HEK293 (cell line): ENCODE results near the gene RPL36AL.

Source experiments
- CTCF ChIA-PET: fragments of 350-600 bp; formaldehyde crosslinking; extraction: SDS; loops from one replicate; lab custom pipeline; 2021; ENCODE audit warnings: antibody characterized with exemption; lab: Yijun Ruan, JAX
- POLR2A ChIA-PET: fragments of 300-600 bp; formaldehyde crosslinking; extraction: SDS; loops from one replicate; lab custom pipeline; 2020; ENCODE audit warnings: antibody characterized with exemption, inconsistent platforms; lab: Yijun Ruan, JAX
- H3K27ac ChIP-seq: fragments of 200-500 bp; sonication (Bioruptor generic); 2 replicates; pipeline ENCODE4 v1.5.1; 2014; ENCODE audit warnings: low read depth, low read length, control low read depth, inconsistent platforms; ENCODE audit errors: extremely low read depth
- H3K36me3 ChIP-seq, 2 experiments: fragments of 200-500 bp in 1 of 2; sonication (Bioruptor generic) in 1 of 2; 1 replicate in 1 of 2; 2 replicates in 1 of 2; pipeline ENCODE4 v1.5.1; 2014 to 2017; ENCODE audit warnings: inconsistent platforms in 2 of 2, low read length in 2 of 2; ENCODE audit not compliant: control insufficient read depth in 2 of 2, insufficient read depth in 1 of 2
- H3K4me1 ChIP-seq: fragments of 200-500 bp; sonication (Bioruptor generic); 2 replicates; pipeline ENCODE4 v1.5.1; 2014; ENCODE audit warnings: mild to moderate bottlenecking, low read length, inconsistent platforms; ENCODE audit not compliant: control insufficient read depth, insufficient read depth
- H3K4me3 ChIP-seq: 2 replicates; pipeline ENCODE4 v1.5.1; 2011; ENCODE audit warnings: low read depth, mild to moderate bottlenecking, control low read depth, low read length, moderate library complexity
- H3K9me3 ChIP-seq: fragments of 200-500 bp; sonication (Bioruptor generic); 2 replicates; pipeline ENCODE4 v1.5.1; 2014; ENCODE audit warnings: low read depth, low read length, inconsistent platforms; ENCODE audit not compliant: control insufficient read depth, insufficient read depth
- GLIS1 ChIP-seq: fragments of 450-650 bp; formaldehyde crosslinking; IDR thresholded peaks from 2 replicates; pipeline ENCODE4 v1.5.1; 2016; ENCODE audit warnings: missing biosample characterization, missing genetic modification characterization
- KLF16 ChIP-seq: fragments of 450-650 bp; formaldehyde crosslinking; IDR thresholded peaks from 2 replicates; pipeline ENCODE4 v1.5.1; 2017; ENCODE audit warnings: missing biosample characterization, missing genetic modification characterization
- SCRT2 ChIP-seq: fragments of 450-650 bp; formaldehyde crosslinking; IDR thresholded peaks from 2 replicates; pipeline ENCODE4 v1.5.1; 2016; ENCODE audit warnings: missing biosample characterization, missing genetic modification characterization
- ZFP41 ChIP-seq: fragments of 450-650 bp; formaldehyde crosslinking; IDR thresholded peaks from 2 replicates; pipeline ENCODE4 v1.5.1; 2016; ENCODE audit warnings: missing biosample characterization, missing genetic modification characterization, borderline replicate concordance
- ZNF175 ChIP-seq: fragments of 450-650 bp; formaldehyde crosslinking; IDR thresholded peaks from 2 replicates; pipeline ENCODE4 v1.5.1; 2016; ENCODE audit warnings: missing biosample characterization, missing genetic modification characterization
- ZNF19 ChIP-seq: fragments of 450-650 bp; formaldehyde crosslinking; IDR thresholded peaks from 2 replicates; pipeline ENCODE4; 2016; ENCODE audit warnings: missing biosample characterization, missing genetic modification characterization, low read depth
- ZNF202 ChIP-seq: fragments of 450-650 bp; formaldehyde crosslinking; IDR thresholded peaks from 2 replicates; pipeline ENCODE4 v1.5.1; 2016; ENCODE audit warnings: missing biosample characterization, missing genetic modification characterization, borderline replicate concordance
- ZNF23 ChIP-seq: fragments of 450-650 bp; formaldehyde crosslinking; IDR thresholded peaks from 2 replicates; pipeline ENCODE4 v1.5.1; 2016; ENCODE audit warnings: missing biosample characterization, missing genetic modification characterization, borderline replicate concordance
- ZNF366 ChIP-seq: fragments of 450-650 bp; formaldehyde crosslinking; conservative IDR thresholded peaks from 2 replicates; pipeline ENCODE4 v1.5.1; 2016; ENCODE audit warnings: missing biosample characterization, missing genetic modification characterization
- ZNF473 ChIP-seq: fragments of 450-650 bp; formaldehyde crosslinking; IDR thresholded peaks from 2 replicates; pipeline ENCODE4 v1.5.1; 2017; ENCODE audit warnings: missing biosample characterization, missing genetic modification characterization
- ZNF521 ChIP-seq: fragments of 450-650 bp; formaldehyde crosslinking; IDR thresholded peaks from 2 replicates; pipeline ENCODE4 v1.5.1; 2017; ENCODE audit warnings: missing biosample characterization, mild to moderate bottlenecking, missing genetic modification characterization
- ZNF544 ChIP-seq: fragments of 450-650 bp; formaldehyde crosslinking; IDR thresholded peaks from 2 replicates; pipeline ENCODE4 v1.5.0; 2017; ENCODE audit warnings: missing biosample characterization, missing genetic modification characterization
- ZNF621 ChIP-seq: fragments of 450-650 bp; formaldehyde crosslinking; IDR thresholded peaks from 2 replicates; pipeline ENCODE4 v1.5.1; 2017; ENCODE audit warnings: missing biosample characterization, missing genetic modification characterization
- ZNF670 ChIP-seq: fragments of 450-650 bp; formaldehyde crosslinking; IDR thresholded peaks from 2 replicates; pipeline ENCODE4 v1.5.1; 2016; ENCODE audit warnings: missing biosample characterization, missing genetic modification characterization, low read depth
- ZNF707 ChIP-seq: fragments of 450-650 bp; formaldehyde crosslinking; IDR thresholded peaks from 2 replicates; pipeline ENCODE4 v1.5.1; 2016; ENCODE audit warnings: missing biosample characterization, missing genetic modification characterization
- ZSCAN23 ChIP-seq: fragments of 450-650 bp; formaldehyde crosslinking; IDR thresholded peaks from 2 replicates; pipeline ENCODE4 v1.5.1; 2016; ENCODE audit warnings: missing biosample characterization, missing genetic modification characterization
- ZSCAN30 ChIP-seq: fragments of 450-650 bp; IDR thresholded peaks from 2 replicates; pipeline ENCODE4 v1.5.1; 2018; ENCODE audit warnings: missing biosample characterization, mild to moderate bottlenecking, missing genetic modification characterization, moderate library complexity
- TF ChIP-seq, protein P1 (sequence below): fragments of 450-650 bp; formaldehyde crosslinking; IDR thresholded peaks from 2 replicates; pipeline ENCODE4 v1.5.1; 2017; ENCODE audit warnings: missing biosample characterization, missing genetic modification characterization
- TF ChIP-seq, protein P2 (sequence below): fragments of 450-650 bp; formaldehyde crosslinking; IDR thresholded peaks from 2 replicates; pipeline ENCODE4 v1.5.1; 2017; ENCODE audit warnings: missing biosample characterization, missing genetic modification characterization
- TF ChIP-seq, protein P3 (sequence below): fragments of 450-650 bp; formaldehyde crosslinking; IDR thresholded peaks from 2 replicates; pipeline ENCODE4 v1.5.1; 2017; ENCODE audit warnings: missing biosample characterization, missing genetic modification characterization

RPL36AL gene

DNA sequence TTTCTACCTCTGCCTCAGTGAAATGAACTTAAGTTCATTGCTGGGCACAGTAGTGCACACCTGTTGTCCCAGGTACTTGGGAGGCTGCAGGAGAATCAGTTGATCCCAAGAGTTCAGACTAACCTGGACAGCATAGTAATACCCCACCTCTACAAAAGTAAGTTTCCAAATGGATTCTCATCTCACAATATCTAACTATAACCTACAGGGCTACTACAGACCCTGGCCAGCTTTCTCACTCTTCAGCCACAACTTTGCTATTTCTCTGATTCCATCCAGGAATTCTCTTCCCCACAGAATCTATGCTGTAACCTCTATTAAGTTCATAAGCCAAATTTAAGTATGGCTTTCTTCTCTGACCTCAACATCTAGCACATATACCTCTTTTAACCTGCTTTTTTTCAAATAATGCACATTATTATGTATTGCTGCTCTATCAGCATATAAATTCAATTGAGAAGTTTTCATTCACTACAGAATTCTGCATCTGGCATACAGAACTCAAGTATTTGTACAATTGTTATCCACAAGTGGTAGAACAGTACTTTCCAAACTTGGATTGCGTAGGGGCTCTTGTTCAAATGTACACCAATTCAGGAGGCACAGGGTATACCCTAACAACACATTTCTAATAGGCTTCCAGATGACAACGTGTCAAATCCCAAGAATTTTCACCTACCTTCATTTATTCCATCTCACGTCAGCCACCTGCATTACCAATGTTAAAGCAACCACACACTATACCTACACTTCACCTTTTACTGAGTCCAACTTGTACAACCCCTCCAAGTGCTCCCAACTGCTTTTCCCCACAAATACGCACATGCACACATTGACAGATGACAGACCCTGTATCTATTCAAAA lies 38.1 kb downstream of the RPL36AL start:
- no peak overlapping the region for H3K4me3 ChIP-seq
- peaks cover 29 to 36% of the 10 kb centered on the region in 2 experiments for H3K36me3 ChIP-seq
- ChIA-PET CTCF (no interaction called here), POLR2A (interaction anchor here (0.6 kb wide), 1 partner anchor 563 kb away, joined by 3 read pairs; no protein-coding TSS in a partner anchor)
- H3K9me3 ChIP-seq: no peaks in the 10 kb centered on the region
- TF ChIP-seq ZSCAN23 (tag by site-specific recombination) (no peak), SCRT2 (tag by site-specific recombination) (0 out of 2 replicates have a peak, but pooled peaks have one; percentile 33)
- peaks cover 11% of the 10 kb centered on the region for H3K4me1 ChIP-seq
- no peak overlapping the region for H3K27ac ChIP-seq

DNA sequence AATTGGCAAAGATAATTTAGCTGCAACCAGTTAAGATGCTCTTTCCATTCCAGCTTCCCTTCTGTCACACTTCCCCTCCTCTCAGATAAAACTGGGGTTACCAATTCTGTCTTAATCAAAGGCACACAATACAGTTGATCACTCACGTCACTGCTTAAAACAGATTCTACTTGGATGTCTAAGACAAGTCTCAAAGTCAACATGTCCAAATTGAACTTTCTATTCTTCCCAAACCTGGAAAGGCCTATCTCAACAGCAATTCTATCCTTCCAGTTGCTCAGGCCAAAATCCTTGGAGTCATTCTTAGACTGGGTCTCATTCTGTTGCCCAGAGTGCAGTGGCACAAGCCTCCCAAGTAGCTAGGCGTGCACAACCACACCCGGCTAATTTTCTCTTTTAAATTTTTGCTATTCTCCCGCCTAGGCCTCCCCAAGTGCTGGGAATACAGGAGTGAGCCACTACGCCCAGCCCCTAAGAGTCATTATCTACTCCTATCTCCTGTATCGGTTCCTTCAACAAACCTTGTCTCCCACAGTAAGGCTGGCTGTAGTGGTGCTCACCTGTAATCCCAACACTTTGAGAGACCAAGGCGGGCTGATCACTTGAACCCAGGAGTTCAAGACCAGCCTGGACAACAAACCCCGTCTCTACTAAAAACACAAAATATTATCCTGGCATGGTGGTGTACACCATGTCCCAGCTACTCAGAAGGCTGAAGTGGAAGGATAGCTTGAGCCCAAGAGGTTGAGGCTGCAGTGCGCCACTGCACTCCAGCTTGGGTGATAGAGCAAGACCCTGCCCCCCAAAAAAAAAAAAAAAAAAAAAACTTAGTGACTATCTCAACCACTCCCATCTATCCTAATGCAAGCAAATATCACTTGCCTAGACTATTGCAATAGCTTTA lies 39.0 kb downstream of the RPL36AL start:
- ChIA-PET POLR2A (interaction anchor here (0.6 kb wide), 2 partner anchors 12 to 562 kb away, joined by 3 read pairs; no protein-coding TSS in a partner anchor), CTCF (no interaction called here)
- TF ChIP-seq ZNF23 (tag by site-specific recombination) (no peak), ZSCAN30 (tag by site-specific recombination) (no peak), ZNF175 (tag by site-specific recombination) (no peak)
- TF ChIP-seq, protein P1, sequence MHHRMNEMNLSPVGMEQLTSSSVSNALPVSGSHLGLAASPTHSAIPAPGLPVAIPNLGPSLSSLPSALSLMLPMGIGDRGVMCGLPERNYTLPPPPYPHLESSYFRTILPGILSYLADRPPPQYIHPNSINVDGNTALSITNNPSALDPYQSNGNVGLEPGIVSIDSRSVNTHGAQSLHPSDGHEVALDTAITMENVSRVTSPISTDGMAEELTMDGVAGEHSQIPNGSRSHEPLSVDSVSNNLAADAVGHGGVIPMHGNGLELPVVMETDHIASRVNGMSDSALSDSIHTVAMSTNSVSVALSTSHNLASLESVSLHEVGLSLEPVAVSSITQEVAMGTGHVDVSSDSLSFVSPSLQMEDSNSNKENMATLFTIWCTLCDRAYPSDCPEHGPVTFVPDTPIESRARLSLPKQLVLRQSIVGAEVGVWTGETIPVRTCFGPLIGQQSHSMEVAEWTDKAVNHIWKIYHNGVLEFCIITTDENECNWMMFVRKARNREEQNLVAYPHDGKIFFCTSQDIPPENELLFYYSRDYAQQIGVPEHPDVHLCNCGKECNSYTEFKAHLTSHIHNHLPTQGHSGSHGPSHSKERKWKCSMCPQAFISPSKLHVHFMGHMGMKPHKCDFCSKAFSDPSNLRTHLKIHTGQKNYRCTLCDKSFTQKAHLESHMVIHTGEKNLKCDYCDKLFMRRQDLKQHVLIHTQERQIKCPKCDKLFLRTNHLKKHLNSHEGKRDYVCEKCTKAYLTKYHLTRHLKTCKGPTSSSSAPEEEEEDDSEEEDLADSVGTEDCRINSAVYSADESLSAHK (tag by site-specific recombination): no peak
- TF ChIP-seq, protein P2, sequence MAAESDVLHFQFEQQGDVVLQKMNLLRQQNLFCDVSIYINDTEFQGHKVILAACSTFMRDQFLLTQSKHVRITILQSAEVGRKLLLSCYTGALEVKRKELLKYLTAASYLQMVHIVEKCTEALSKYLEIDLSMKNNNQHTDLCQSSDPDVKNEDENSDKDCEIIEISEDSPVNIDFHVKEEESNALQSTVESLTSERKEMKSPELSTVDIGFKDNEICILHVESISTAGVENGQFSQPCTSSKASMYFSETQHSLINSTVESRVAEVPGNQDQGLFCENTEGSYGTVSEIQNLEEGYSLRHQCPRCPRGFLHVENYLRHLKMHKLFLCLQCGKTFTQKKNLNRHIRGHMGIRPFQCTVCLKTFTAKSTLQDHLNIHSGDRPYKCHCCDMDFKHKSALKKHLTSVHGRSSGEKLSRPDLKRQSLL (tag by site-specific recombination): peak; percentile 67; the same call in 1 of the 2 replicates
- Histone ChIP-seq H3K9me3 (no peaks in the 10 kb centered on the region), H3K27ac (no peak overlapping the region), H3K4me3 (no peak overlapping the region), H3K4me1 (peaks cover 11% of the 10 kb centered on the region), H3K36me3 (peaks cover 34 to 45% of the 10 kb centered on the region in 2 experiments)

DNA sequence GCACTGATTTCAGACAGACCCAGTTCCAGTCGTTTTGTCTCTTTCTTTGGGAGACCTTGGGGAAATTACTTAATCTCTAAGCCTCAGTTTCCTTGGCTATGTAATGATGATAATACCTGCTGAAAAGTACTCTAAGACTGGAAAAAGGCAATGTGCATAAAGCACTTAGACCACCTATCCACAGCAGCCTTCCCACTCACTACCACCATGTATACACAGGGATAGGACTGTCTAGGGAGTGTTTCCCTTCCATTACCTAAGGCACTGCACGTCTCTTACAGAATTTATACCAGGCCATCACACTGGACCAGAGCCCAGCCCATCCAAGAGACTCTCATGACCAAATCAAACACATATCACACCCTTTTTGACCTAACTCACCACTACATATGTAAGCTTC lies 40.6 kb downstream of the RPL36AL start:
- peaks cover 35 to 56% of the 10 kb centered on the region in 2 experiments for H3K36me3 ChIP-seq
- no peak overlapping the region for H3K27ac ChIP-seq
- no peaks in the 10 kb centered on the region for H3K9me3 ChIP-seq
- peaks cover 11% of the 10 kb centered on the region for H3K4me1 ChIP-seq
- POLR2A ChIA-PET: no interaction called here
- CTCF ChIA-PET: interaction anchor here (1.2 to 1.6 kb wide), 2 partner anchors 29 to 118 kb away, joined by 3 to 4 read pairs; no protein-coding TSS in a partner anchor
- H3K4me3 ChIP-seq: no peak overlapping the region
- TF ChIP-seq ZNF366 (no peak), ZNF544 (tag by site-specific recombination) (no peak), ZNF19 (tag by site-specific recombination) (no peak), ZNF521 (no peak), KLF16 (tag by site-specific recombination) (no peak), ZNF202 (tag by site-specific recombination) (no peak), ZNF473 (tag by site-specific recombination) (no peak), ZFP41 (no peak), GLIS1 (tag by site-specific recombination) (no peak), ZNF670 (tag by site-specific recombination) (no peak), ZNF23 (tag by site-specific recombination) (no peak), ZNF707 (tag by site-specific recombination) (no peak), ZNF621 (no peak)
- TF ChIP-seq, protein P3, sequence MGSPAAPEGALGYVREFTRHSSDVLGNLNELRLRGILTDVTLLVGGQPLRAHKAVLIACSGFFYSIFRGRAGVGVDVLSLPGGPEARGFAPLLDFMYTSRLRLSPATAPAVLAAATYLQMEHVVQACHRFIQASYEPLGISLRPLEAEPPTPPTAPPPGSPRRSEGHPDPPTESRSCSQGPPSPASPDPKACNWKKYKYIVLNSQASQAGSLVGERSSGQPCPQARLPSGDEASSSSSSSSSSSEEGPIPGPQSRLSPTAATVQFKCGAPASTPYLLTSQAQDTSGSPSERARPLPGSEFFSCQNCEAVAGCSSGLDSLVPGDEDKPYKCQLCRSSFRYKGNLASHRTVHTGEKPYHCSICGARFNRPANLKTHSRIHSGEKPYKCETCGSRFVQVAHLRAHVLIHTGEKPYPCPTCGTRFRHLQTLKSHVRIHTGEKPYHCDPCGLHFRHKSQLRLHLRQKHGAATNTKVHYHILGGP (tag by site-specific recombination): no peak
